Measurements from ENCODE around the gene C11orf54. TPM values are rescaled to one million over a fixed set of nuclear protein-coding genes. Genes with fewer than 3 reads are reported as not detected.
"Not testable (repeated sequence)": the region's sequence is repeated elsewhere in the genome, so short reads cannot be mapped to it uniquely, and the experiment has no call there.

The C11orf54 gene
- polyA plus RNA-seq, 1 donor (not counting 4 experiments of a cell fraction or from before 2014, with no cell fraction given) = 11.9 TPM

DNA sequence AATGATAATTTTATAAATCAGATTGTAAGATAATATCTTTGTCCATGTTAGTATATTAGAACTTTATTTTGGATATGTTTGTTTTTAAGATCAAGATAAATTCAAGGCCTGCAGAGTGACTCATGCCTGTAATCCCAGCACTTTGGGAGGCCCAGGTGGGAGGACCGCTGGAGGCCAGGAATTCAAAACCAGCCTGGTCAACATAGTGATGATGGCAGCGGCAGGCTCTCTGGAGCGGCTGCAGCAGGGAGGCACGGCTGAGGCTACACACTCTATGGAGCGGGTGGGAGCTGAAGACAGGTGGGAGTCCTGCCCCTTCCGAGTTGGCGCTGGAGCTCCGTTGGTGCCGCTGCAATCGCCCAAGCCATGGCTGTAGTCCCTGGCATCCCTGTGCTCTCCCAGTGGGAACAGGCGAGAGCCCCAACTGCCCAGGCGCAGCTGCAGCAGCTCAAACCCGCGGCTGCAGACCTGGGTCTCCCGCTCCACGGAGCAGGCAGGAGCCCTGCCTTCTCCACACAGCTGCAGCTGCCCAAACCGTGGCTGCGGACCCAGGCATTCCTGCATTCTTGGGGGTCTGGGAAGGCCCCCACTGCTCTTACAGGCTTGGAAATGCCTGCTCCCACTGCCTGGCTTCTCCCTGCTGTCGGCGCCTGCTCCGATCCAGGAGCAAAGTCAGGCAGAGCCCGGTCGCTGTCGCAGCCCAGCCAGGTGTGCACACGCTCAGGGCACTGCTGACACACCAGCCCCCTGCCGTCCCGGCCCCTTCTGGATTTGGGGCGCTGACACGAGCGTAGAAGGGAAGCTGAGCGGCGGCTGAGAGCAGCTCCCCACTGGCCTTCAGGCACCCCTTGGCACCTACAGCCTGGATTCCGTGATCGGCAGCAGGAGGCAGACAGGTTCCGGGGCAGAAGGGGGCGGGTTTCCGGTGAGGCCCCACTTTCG lies 16.7 kb downstream of the C11orf54 start:
- Histone ChIP-seq H3K4me3 (ENCODE audit: control insufficient read depth in 2 of 3, extremely low read depth in 1 of 3, insufficient read depth in 2 of 3, low read depth in 1 of 3, low read length in 3 of 3) (no peak overlapping the region), H3K79me2 (ENCODE audit: control insufficient read depth, insufficient read depth, low read length) (no peaks in the 10 kb centered on the region), H3K4me1 (ENCODE audit: control insufficient read depth, extremely low read depth, insufficient read depth, low read length) (no peaks in the 10 kb centered on the region), H3K27ac (ENCODE audit: control insufficient read depth, insufficient read depth, low read length) (no peak overlapping the region), H4K20me1 (ENCODE audit: control insufficient read depth, extremely low read depth, insufficient read depth, low read length) (no peaks in the 10 kb centered on the region), H3K36me3 (ENCODE audit: control insufficient read depth in 2 of 2, extremely low read depth in 1 of 2, insufficient read depth in 2 of 2, low read length in 2 of 2) (no peaks in the 10 kb centered on the region), H3K9ac (ENCODE audit: control insufficient read depth, extremely low read depth, insufficient read depth, low read length) (no peak overlapping the region), H3K27me3 (ENCODE audit: control insufficient read depth, extremely low read depth, insufficient read depth, low read length) (no peaks in the 10 kb centered on the region), H2AFZ (ENCODE audit: control insufficient read depth, low read length) (no peak overlapping the region), H3K4me2 (ENCODE audit: control insufficient read depth, extremely low read depth, insufficient read depth, low read depth, low read length) (no peak overlapping the region), H3K9me3 (ENCODE audit: control insufficient read depth, low read depth, low read length) (no peaks in the 10 kb centered on the region), H3K9me1 (ENCODE audit: control insufficient read depth, extremely low read depth, insufficient read depth, low read length) (no peaks in the 10 kb centered on the region)
- TF ChIP-seq, protein P1, sequence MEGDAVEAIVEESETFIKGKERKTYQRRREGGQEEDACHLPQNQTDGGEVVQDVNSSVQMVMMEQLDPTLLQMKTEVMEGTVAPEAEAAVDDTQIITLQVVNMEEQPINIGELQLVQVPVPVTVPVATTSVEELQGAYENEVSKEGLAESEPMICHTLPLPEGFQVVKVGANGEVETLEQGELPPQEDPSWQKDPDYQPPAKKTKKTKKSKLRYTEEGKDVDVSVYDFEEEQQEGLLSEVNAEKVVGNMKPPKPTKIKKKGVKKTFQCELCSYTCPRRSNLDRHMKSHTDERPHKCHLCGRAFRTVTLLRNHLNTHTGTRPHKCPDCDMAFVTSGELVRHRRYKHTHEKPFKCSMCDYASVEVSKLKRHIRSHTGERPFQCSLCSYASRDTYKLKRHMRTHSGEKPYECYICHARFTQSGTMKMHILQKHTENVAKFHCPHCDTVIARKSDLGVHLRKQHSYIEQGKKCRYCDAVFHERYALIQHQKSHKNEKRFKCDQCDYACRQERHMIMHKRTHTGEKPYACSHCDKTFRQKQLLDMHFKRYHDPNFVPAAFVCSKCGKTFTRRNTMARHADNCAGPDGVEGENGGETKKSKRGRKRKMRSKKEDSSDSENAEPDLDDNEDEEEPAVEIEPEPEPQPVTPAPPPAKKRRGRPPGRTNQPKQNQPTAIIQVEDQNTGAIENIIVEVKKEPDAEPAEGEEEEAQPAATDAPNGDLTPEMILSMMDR (optimal IDR thresholded peaks at IDR 0.05 in 1 of 3, IDR thresholded peaks at IDR 0.05 in 1 of 3, conservative IDR thresholded peaks at IDR 0.05 in 1 of 3; ENCODE audit: extremely low read depth in 1 of 3, insufficient read depth in 2 of 3, low read length in 3 of 3) = no peak
- TF ChIP-seq EZH2 (IDR thresholded peaks at IDR 0.05; ENCODE audit: low read length) = no peak
- no peak for DNase-seq (ENCODE audit: low read depth, low spot score)
- no peak for FAIRE-seq
- dilution Hi-C loops (cut with MboI; ENCODE audit: extremely low pct_ligation_motif_present, low sequenced_read_pairs) = no loop called here

DNA sequence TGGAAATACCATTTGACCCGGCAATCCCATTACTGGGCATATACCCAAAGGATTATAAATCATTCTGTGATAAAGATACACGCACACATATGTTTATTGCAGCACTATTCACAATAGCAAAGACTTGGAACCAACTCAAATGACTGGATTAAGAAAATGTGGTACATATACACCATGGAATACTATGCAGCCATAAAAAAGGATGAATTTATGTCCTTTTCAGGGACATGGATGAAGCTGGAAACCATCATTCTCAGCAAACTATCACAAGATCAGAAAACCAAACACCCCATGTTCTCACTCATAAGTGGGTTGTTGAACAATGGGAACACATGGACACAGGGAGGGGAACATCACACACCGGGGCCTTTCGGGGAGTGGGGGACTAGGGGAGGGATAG lies 17.7 kb downstream of the C11orf54 start:
- H3K27me3 ChIP-seq (ENCODE audit: control insufficient read depth, extremely low read depth, insufficient read depth, low read length); H3K4me1 ChIP-seq (ENCODE audit: control insufficient read depth, extremely low read depth, insufficient read depth, low read length); H3K9me1 ChIP-seq (ENCODE audit: control insufficient read depth, extremely low read depth, insufficient read depth, low read length); H3K4me3 ChIP-seq (ENCODE audit: control insufficient read depth in 2 of 3, extremely low read depth in 1 of 3, insufficient read depth in 2 of 3, low read depth in 1 of 3, low read length in 3 of 3); H3K9me3 ChIP-seq (ENCODE audit: control insufficient read depth, low read depth, low read length); DNase-seq (ENCODE audit: low read depth, low spot score); H3K36me3 ChIP-seq (ENCODE audit: control insufficient read depth in 2 of 2, extremely low read depth in 1 of 2, insufficient read depth in 2 of 2, low read length in 2 of 2); H3K9ac ChIP-seq (ENCODE audit: control insufficient read depth, extremely low read depth, insufficient read depth, low read length); H3K79me2 ChIP-seq (ENCODE audit: control insufficient read depth, insufficient read depth, low read length); H2AFZ ChIP-seq (ENCODE audit: control insufficient read depth, low read length); H3K4me2 ChIP-seq (ENCODE audit: control insufficient read depth, extremely low read depth, insufficient read depth, low read depth, low read length); H4K20me1 ChIP-seq (ENCODE audit: control insufficient read depth, extremely low read depth, insufficient read depth, low read length); FAIRE-seq; dilution Hi-C loops (cut with MboI; ENCODE audit: extremely low pct_ligation_motif_present, low sequenced_read_pairs); H3K27ac ChIP-seq (ENCODE audit: control insufficient read depth, insufficient read depth, low read length): not testable (repeated sequence)

Measured in keratinocyte (primary cell).